ENCODE results near the gene GRK1. TPM values are rescaled to one million over a fixed set of nuclear protein-coding genes. Genes with fewer than 3 reads are reported as not detected.

GRK1 gene
- total RNA-seq (ENCODE audit: unreplicated experiment) = 1.2 TPM
- long read RNA-seq = 0 reads

GRCh38 chr13:113666951-113667701, at the start of gene GRK1:
Gene GRK1 (plus strand): TSS chr13:113667219. CDS start chr13:113667387, 168 bp downstream.
- peaks cover under 1% of the 10 kb centered on the region for H3K4me1 Mint-ChIP-seq (ENCODE audit: low read depth, unreplicated experiment)
- no peak within 1 kb of the TSS for H3K27ac Mint-ChIP-seq (ENCODE audit: unreplicated experiment)
- TF ChIP-seq, protein P1, sequence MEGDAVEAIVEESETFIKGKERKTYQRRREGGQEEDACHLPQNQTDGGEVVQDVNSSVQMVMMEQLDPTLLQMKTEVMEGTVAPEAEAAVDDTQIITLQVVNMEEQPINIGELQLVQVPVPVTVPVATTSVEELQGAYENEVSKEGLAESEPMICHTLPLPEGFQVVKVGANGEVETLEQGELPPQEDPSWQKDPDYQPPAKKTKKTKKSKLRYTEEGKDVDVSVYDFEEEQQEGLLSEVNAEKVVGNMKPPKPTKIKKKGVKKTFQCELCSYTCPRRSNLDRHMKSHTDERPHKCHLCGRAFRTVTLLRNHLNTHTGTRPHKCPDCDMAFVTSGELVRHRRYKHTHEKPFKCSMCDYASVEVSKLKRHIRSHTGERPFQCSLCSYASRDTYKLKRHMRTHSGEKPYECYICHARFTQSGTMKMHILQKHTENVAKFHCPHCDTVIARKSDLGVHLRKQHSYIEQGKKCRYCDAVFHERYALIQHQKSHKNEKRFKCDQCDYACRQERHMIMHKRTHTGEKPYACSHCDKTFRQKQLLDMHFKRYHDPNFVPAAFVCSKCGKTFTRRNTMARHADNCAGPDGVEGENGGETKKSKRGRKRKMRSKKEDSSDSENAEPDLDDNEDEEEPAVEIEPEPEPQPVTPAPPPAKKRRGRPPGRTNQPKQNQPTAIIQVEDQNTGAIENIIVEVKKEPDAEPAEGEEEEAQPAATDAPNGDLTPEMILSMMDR (IDR thresholded peaks at IDR 0.05; ENCODE audit: partially characterized antibody, unreplicated experiment) = no peak
- peaks cover 14% of the 10 kb centered on the region for H3K27me3 Mint-ChIP-seq (ENCODE audit: unreplicated experiment)
- H3K4me3 Mint-ChIP-seq (ENCODE audit: unreplicated experiment) = no peak within 1 kb of the TSS
- DNase-seq = peak; percentile 26
- H3K9me3 Mint-ChIP-seq (ENCODE audit: unreplicated experiment) = peaks cover 9% of the 10 kb centered on the region
- peaks cover 3% of the 10 kb centered on the region for H3K36me3 Mint-ChIP-seq (ENCODE audit: unreplicated experiment)

DNA sequence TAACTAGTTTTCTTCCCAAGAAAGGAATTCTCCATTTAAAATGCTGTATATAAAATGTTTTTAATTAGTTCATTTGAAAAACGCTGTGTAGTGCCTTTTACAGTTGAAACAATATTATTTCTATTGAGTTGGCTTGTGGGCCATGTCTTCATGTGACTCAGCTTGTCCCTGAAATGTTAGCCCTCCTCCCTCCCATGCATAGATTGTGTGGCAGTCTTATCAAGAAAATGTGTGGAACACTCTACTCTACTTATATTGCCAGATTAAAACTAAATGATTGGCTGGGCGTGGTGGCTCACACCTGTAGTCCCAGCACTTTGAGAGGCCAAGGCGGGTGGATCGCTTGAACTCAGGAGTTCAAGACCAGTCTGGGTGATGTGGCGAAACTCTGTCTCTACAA, 49.1 kb upstream of the GRK1 start:
- Mint-ChIP-seq H3K36me3 (ENCODE audit: unreplicated experiment) (peaks cover 7% of the 10 kb centered on the region), H3K4me1 (ENCODE audit: low read depth, unreplicated experiment) (peaks cover 38% of the 10 kb centered on the region), H3K27me3 (ENCODE audit: unreplicated experiment) (peaks cover 6% of the 10 kb centered on the region), H3K9me3 (ENCODE audit: unreplicated experiment) (peaks cover 18% of the 10 kb centered on the region), H3K4me3 (ENCODE audit: unreplicated experiment) (no peak overlapping the region), H3K27ac (ENCODE audit: unreplicated experiment) (peak overlapping the region; percentile 95)
- no peak for DNase-seq
- TF ChIP-seq, protein P1 (IDR thresholded peaks at IDR 0.05; ENCODE audit: partially characterized antibody, unreplicated experiment) = no peak

DNA sequence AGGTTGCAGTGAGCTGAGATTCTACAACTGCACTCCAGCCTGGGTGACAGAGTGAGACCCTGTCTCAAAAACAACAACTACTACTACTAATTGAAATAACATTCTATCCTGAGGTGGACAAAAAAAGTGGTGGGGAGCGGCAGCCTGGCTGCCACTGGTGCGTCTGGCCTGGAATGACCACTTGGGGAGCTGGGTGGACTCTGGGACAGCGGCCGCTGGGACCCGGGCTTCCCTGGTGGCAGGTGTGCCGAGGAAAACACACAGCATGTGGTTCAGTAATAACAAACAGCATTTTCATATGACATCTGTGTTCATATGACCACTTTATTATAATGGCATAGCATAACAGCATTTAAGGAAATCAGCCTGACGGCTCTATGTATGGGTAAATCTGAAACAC, 48.6 kb upstream of the GRK1 start:
- TF ChIP-seq, protein P1 (IDR thresholded peaks at IDR 0.05; ENCODE audit: partially characterized antibody, unreplicated experiment) = no peak
- peaks cover 7% of the 10 kb centered on the region for H3K36me3 Mint-ChIP-seq (ENCODE audit: unreplicated experiment)
- H3K4me3 Mint-ChIP-seq (ENCODE audit: unreplicated experiment) = peak overlapping the region; percentile 49
- peaks cover 6% of the 10 kb centered on the region for H3K27me3 Mint-ChIP-seq (ENCODE audit: unreplicated experiment)
- peak overlapping the region; percentile 95 for H3K27ac Mint-ChIP-seq (ENCODE audit: unreplicated experiment)
- DNase-seq = no peak
- peaks cover 18% of the 10 kb centered on the region for H3K9me3 Mint-ChIP-seq (ENCODE audit: unreplicated experiment)
- peaks cover 38% of the 10 kb centered on the region for H3K4me1 Mint-ChIP-seq (ENCODE audit: low read depth, unreplicated experiment)

GRCh38 chr13:113620036-113620796, 46.8 kb upstream of the GRK1 start:
- peak; percentile 77 for DNase-seq
- H3K27ac Mint-ChIP-seq (ENCODE audit: unreplicated experiment) = peak overlapping the region; percentile 95
- H3K9me3 Mint-ChIP-seq (ENCODE audit: unreplicated experiment) = peaks cover 22% of the 10 kb centered on the region
- peak overlapping the region; percentile 71 for H3K4me3 Mint-ChIP-seq (ENCODE audit: unreplicated experiment)
- H3K4me1 Mint-ChIP-seq (ENCODE audit: low read depth, unreplicated experiment) = peaks cover 38% of the 10 kb centered on the region
- peaks cover 10% of the 10 kb centered on the region for H3K27me3 Mint-ChIP-seq (ENCODE audit: unreplicated experiment)
- H3K36me3 Mint-ChIP-seq (ENCODE audit: unreplicated experiment) = peaks cover 19% of the 10 kb centered on the region
- TF ChIP-seq, protein P1 (IDR thresholded peaks at IDR 0.05; ENCODE audit: partially characterized antibody, unreplicated experiment) = no peak

All from glutamatergic neuron (in vitro differentiated cells).